Endothelial cell of umbilical vein (primary cell): Measurements from ENCODE around the gene NUBPL.

Experiments used
- CTCF ChIP-seq, 2 donors: IDR thresholded peaks; 1 replicate in 1 of 2; 2 replicates in 1 of 2; pipeline ENCODE4 v1.5.1; 2011; ENCODE audit warnings: low read length in 2 of 2, mild to moderate bottlenecking in 2 of 2, moderate library complexity in 2 of 2, control low read depth in 1 of 2, inconsistent platforms in 1 of 2, low read depth in 1 of 2; ENCODE audit not compliant: insufficient read depth in 1 of 2; ENCODE audit errors: extremely low read depth in 1 of 2
- EZH2 ChIP-seq: IDR thresholded peaks from 2 replicates; pipeline ENCODE4 v1.6.1; 2012; ENCODE audit warnings: borderline replicate concordance, low read depth, mild to moderate bottlenecking, moderate library complexity, low read length, inconsistent platforms; ENCODE audit not compliant: severe bottlenecking
- GATA2 ChIP-seq: IDR thresholded peaks from 2 replicates; pipeline ENCODE4 v1.7.0; 2011; ENCODE audit warnings: low read depth, mild to moderate bottlenecking, moderate library complexity, mixed read lengths, low read length; ENCODE audit not compliant: insufficient read length, insufficient read depth
- JUN ChIP-seq: IDR thresholded peaks from 2 replicates; pipeline ENCODE4 v1.6.1; 2011; ENCODE audit warnings: borderline replicate concordance, low read depth; ENCODE audit not compliant: insufficient read length, insufficient read depth
- MAX ChIP-seq: IDR thresholded peaks from 2 replicates; pipeline ENCODE4 v1.6.1; 2011; ENCODE audit not compliant: insufficient read depth, insufficient read length
- MYC ChIP-seq: IDR thresholded peaks from one replicate; pipeline ENCODE4 v1.6.1; 2011; ENCODE audit warnings: mild to moderate bottlenecking, low read depth, low read length
- POLR2A ChIP-seq: IDR thresholded peaks from 2 replicates; pipeline ENCODE4 v1.6.1; 2012; ENCODE audit warnings: low read depth, mild to moderate bottlenecking, control low read depth, low read length
- POLR2AphosphoS5 ChIP-seq: IDR thresholded peaks from 2 replicates; pipeline ENCODE4 v1.6.1; 2012; ENCODE audit warnings: low read depth, mild to moderate bottlenecking, control low read depth, low read length, moderate library complexity; ENCODE audit not compliant: insufficient read depth

- no peak for TF ChIP-seq CTCF (IDR thresholded peaks at IDR 0.05; ENCODE audit: extremely low read depth in 1 of 2, insufficient read depth in 1 of 2, low read depth in 1 of 2, low read length in 2 of 2)
- no peak for TF ChIP-seq POLR2AphosphoS5
- TF ChIP-seq POLR2A, result no peak
- no peak for TF ChIP-seq MAX
- no peak for TF ChIP-seq EZH2
- no peak for TF ChIP-seq GATA2
- TF ChIP-seq MYC, result no peak
- TF ChIP-seq JUN, result no peak
Measured at GRCh38 chr14:31726337-31726736, 165.1 kb downstream of the NUBPL start.
